Loucy (cell line): Measurements from ENCODE around the gene IGF1R.

Experiments used
- EZH2phosphoT487 ChIP-seq: fragments of 200-600 bp; IDR thresholded peaks from 2 replicates; pipeline ENCODE4 v1.6.1; 2018; ENCODE audit warnings: antibody characterized with exemption, mild to moderate bottlenecking, moderate library complexity, borderline replicate concordance
- TF ChIP-seq, protein P1 (sequence below): fragments of 200-600 bp; sonication (generic); conservative IDR thresholded peaks from 2 replicates; pipeline ENCODE4 v1.5.1; 2014; ENCODE audit warnings: mild to moderate bottlenecking, antibody characterized with exemption, low read length

DNA sequence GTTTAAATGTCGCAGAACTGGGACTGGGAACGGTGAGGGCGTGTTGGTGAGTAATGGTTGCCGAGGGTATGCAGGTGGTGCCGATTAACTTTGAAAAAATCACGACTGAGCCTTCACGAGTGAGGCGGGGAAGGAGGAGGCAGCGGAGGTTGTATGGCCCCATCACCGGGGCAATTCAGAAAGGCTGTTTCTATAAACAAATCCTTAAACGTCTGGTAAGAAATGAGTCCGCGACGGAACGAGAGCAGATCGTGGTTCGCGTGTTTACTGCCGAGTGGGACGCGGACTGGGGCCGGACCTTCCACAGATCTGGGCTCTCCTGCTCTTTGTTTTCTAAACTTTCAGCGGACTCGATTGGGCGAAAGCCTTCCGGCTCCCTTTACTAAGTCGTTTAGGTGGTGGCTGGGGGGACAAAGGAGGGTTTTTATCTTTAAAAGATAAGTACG is 2.7 kb downstream of the IGF1R start:
- TF ChIP-seq, protein P1, sequence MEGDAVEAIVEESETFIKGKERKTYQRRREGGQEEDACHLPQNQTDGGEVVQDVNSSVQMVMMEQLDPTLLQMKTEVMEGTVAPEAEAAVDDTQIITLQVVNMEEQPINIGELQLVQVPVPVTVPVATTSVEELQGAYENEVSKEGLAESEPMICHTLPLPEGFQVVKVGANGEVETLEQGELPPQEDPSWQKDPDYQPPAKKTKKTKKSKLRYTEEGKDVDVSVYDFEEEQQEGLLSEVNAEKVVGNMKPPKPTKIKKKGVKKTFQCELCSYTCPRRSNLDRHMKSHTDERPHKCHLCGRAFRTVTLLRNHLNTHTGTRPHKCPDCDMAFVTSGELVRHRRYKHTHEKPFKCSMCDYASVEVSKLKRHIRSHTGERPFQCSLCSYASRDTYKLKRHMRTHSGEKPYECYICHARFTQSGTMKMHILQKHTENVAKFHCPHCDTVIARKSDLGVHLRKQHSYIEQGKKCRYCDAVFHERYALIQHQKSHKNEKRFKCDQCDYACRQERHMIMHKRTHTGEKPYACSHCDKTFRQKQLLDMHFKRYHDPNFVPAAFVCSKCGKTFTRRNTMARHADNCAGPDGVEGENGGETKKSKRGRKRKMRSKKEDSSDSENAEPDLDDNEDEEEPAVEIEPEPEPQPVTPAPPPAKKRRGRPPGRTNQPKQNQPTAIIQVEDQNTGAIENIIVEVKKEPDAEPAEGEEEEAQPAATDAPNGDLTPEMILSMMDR: no peak
- TF ChIP-seq EZH2phosphoT487: no peak
